Posterior vena cava (tissue), 2 donors: ENCODE data around the gene SLC22A14. TPM values are rescaled to one million over a fixed set of nuclear protein-coding genes. Genes with fewer than 3 reads are reported as not detected.
"Not testable (repeated sequence)": the region's sequence is repeated elsewhere in the genome, so short reads cannot be mapped to it uniquely, and the experiment has no call there.

ENCODE experiments used
- DNase-seq: peaks from one replicate; pipeline ENCODE4 v3.0.0-alpha.2; 2020; ENCODE audit warnings: low spot score
- intact Hi-C, 2 donors: fragments of 100-400 bp; cut with DNase I; formaldehyde crosslinking; loops; one replicate each; pipeline versions ENCODE4 v1.14.1 to v1.14.2; 2022 to 2023
- long read RNA-seq, 2 donors: library from polyadenylated mRNA; unstranded; transcript quantifications; one replicate each; pipeline ENCODE4 v2.0.0, GENCODE V29; 2020 to 2021
- total RNA-seq, 2 donors: library from RNA; stranded (reverse); fragmentation: NEBNext Ultra II Directional; extraction: Animal tissue kit (Norgen Biotek cat#: 25700); gene quantifications; one replicate each; pipeline ENCODE4 v1.2.1, GENCODE V29; 2021
- donor health status: DM: yes; HTN: yes; CAD: no.
- donor health status: DM: yes; HTN: yes; CAD: no.

The SLC22A14 gene
- under 1 TPM in 1 of 2 donors, not detected in 1; 0.38 TPM for total RNA-seq
- long read RNA-seq, donor 1 = 0 reads
- long read RNA-seq, donor 2 = 0 reads

- intact Hi-C loops = no loop called here
- DNase-seq = no peak
Observed at GRCh38 chr3:38281895-38282686, at the start of gene SLC22A14. SLC22A14 (plus strand) TSS chr3:38282294; CDS start chr3:38306027, 23,733 bp downstream.

GRCh38 chr3:38232701-38233100, 49.4 kb upstream of the SLC22A14 start:
- DNase-seq = no peak
- intact Hi-C loops = no loop called here

GRCh38 chr3:38235466-38235865, 46.6 kb upstream of the SLC22A14 start:
- DNase-seq = no peak
- intact Hi-C loops = no loop called here

- intact Hi-C loops = no loop called here
- DNase-seq = no peak
Observed at GRCh38 chr3:38238416-38239008, 43.6 kb upstream of the SLC22A14 start.

- DNase-seq = not testable (repeated sequence)
- intact Hi-C loops = loop anchor here in 1 of 2 donors (10.0 kb wide), 1 partner anchor 108 kb away; the partner anchor contains the start of genes ACAA1 and MYD88
Observed at GRCh38 chr3:38242812-38243211, 39.3 kb upstream of the SLC22A14 start.

- DNase-seq = no peak
- intact Hi-C loops = loop anchor here in 1 of 2 donors (10.0 kb wide), 1 partner anchor 111 kb away; the partner anchor contains the start of genes ACAA1 and MYD88
Observed at GRCh38 chr3:38245930-38246329, 36.2 kb upstream of the SLC22A14 start.

GRCh38 chr3:38247366-38248035, 34.6 kb upstream of the SLC22A14 start:
- intact Hi-C loops = loop anchor here in 1 of 2 donors (10.0 kb wide), 1 partner anchor 113 kb away; the partner anchor contains the start of genes ACAA1 and MYD88
- DNase-seq = no peak

GRCh38 chr3:38250198-38250597, 31.9 kb upstream of the SLC22A14 start:
- intact Hi-C loops = no loop called here
- no peak for DNase-seq

- DNase-seq = no peak
- intact Hi-C loops = no loop called here
Observed at GRCh38 chr3:38251197-38251596, 30.9 kb upstream of the SLC22A14 start.

GRCh38 chr3:38253704-38254103, 28.4 kb upstream of the SLC22A14 start:
- intact Hi-C loops = no loop called here

GRCh38 chr3:38254872-38255271, 27.2 kb upstream of the SLC22A14 start:
- DNase-seq = no peak
- intact Hi-C loops = no loop called here

More at GRCh38 chr3:38253704-38254103, 28.4 kb upstream of the SLC22A14 start:
- no peak for DNase-seq

GRCh38 chr3:38255627-38256026, 26.5 kb upstream of the SLC22A14 start:
- DNase-seq = no peak
- intact Hi-C loops = no loop called here

GRCh38 chr3:38257583-38257982, 24.5 kb upstream of the SLC22A14 start:
- intact Hi-C loops = no loop called here
- DNase-seq = no peak

GRCh38 chr3:38260474-38260873, 21.6 kb upstream of the SLC22A14 start:
- intact Hi-C loops = no loop called here
- no peak for DNase-seq

GRCh38 chr3:38264353-38264771, 17.7 kb upstream of the SLC22A14 start:
- intact Hi-C loops = no loop called here
- DNase-seq = no peak

GRCh38 chr3:38264779-38265178, 17.3 kb upstream of the SLC22A14 start:
- intact Hi-C loops = no loop called here
- DNase-seq = no peak

- intact Hi-C loops = no loop called here
- no peak for DNase-seq
Observed at GRCh38 chr3:38265604-38266307, 16.3 kb upstream of the SLC22A14 start, which contains the start of gene SLC22A13. SLC22A13 (plus strand) TSS chr3:38265812; CDS start chr3:38265861, 49 bp downstream.

- intact Hi-C loops = no loop called here
- DNase-seq = no peak
Observed at GRCh38 chr3:38266810-38267209, 15.3 kb upstream of the SLC22A14 start.

GRCh38 chr3:38267662-38268061, 14.4 kb upstream of the SLC22A14 start:
- no peak for DNase-seq
- intact Hi-C loops = no loop called here
